Measurements from ENCODE around the gene GGA3. TPM values are rescaled to one million over a fixed set of nuclear protein-coding genes. Genes with fewer than 3 reads are reported as not detected.
A peak's percentile ranks its signal among the peaks of the same experiment; 100 is the strongest.

Gene GGA3
- total RNA-seq, 1 experiment from 2014 or later = 61.6 TPM

DNA sequence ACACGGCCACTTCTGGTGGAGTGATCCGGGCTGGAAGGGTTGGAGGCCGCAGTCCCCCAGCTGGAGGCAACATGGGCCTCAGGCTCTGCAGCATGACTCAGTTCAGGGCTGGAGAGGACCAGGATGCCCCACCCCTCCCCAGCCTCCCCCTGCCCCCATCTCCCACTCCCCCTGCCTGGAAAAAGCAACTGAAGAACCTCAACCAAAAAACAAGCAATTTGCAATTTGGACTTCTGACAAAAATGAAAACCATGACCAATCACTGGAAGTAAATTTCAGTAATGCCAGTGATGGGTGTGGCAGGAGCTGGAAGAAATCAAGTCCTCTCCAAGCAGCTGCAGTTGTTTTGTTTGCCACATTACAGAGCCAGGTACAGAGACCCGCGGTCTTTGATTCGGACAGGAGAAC lies 16.3 kb upstream of the GGA3 start:
- Histone ChIP-seq H3K27me3 (ENCODE audit: control insufficient read depth, insufficient read depth, low read length) (no peaks in the 10 kb centered on the region), H3K4me3 (ENCODE audit: low read depth in 2 of 2, low read length in 2 of 2) (no peak overlapping the region), H3K4me1 (ENCODE audit: control insufficient read depth, insufficient read depth, low read length) (peaks cover 4% of the 10 kb centered on the region; the same call in 1 of the 2 replicates), H3K36me3 (ENCODE audit: control insufficient read depth, insufficient read depth, low read length) (no peaks in the 10 kb centered on the region), H3K9me3 (ENCODE audit: control insufficient read depth, insufficient read depth, low read depth, low read length) (no peaks in the 10 kb centered on the region), H3K27ac (ENCODE audit: low read length) (no peak overlapping the region)
- TF ChIP-seq SIN3A (IDR thresholded peaks at IDR 0.05; ENCODE audit: borderline replicate concordance, insufficient read depth, low read depth, low read length) = no peak
- TF ChIP-seq TCF7L2 (IDR thresholded peaks at IDR 0.05; ENCODE audit: low read depth, low read length) = no peak
- TF ChIP-seq POLR2AphosphoS5 (IDR thresholded peaks at IDR 0.05; ENCODE audit: low read depth, low read length) = no peak
- TF ChIP-seq, protein P1, sequence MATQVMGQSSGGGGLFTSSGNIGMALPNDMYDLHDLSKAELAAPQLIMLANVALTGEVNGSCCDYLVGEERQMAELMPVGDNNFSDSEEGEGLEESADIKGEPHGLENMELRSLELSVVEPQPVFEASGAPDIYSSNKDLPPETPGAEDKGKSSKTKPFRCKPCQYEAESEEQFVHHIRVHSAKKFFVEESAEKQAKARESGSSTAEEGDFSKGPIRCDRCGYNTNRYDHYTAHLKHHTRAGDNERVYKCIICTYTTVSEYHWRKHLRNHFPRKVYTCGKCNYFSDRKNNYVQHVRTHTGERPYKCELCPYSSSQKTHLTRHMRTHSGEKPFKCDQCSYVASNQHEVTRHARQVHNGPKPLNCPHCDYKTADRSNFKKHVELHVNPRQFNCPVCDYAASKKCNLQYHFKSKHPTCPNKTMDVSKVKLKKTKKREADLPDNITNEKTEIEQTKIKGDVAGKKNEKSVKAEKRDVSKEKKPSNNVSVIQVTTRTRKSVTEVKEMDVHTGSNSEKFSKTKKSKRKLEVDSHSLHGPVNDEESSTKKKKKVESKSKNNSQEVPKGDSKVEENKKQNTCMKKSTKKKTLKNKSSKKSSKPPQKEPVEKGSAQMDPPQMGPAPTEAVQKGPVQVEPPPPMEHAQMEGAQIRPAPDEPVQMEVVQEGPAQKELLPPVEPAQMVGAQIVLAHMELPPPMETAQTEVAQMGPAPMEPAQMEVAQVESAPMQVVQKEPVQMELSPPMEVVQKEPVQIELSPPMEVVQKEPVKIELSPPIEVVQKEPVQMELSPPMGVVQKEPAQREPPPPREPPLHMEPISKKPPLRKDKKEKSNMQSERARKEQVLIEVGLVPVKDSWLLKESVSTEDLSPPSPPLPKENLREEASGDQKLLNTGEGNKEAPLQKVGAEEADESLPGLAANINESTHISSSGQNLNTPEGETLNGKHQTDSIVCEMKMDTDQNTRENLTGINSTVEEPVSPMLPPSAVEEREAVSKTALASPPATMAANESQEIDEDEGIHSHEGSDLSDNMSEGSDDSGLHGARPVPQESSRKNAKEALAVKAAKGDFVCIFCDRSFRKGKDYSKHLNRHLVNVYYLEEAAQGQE (IDR thresholded peaks at IDR 0.05; ENCODE audit: insufficient read depth in 1 of 2, low read depth in 2 of 2, low read length in 1 of 2) = no peak
- TF ChIP-seq, protein P2, sequence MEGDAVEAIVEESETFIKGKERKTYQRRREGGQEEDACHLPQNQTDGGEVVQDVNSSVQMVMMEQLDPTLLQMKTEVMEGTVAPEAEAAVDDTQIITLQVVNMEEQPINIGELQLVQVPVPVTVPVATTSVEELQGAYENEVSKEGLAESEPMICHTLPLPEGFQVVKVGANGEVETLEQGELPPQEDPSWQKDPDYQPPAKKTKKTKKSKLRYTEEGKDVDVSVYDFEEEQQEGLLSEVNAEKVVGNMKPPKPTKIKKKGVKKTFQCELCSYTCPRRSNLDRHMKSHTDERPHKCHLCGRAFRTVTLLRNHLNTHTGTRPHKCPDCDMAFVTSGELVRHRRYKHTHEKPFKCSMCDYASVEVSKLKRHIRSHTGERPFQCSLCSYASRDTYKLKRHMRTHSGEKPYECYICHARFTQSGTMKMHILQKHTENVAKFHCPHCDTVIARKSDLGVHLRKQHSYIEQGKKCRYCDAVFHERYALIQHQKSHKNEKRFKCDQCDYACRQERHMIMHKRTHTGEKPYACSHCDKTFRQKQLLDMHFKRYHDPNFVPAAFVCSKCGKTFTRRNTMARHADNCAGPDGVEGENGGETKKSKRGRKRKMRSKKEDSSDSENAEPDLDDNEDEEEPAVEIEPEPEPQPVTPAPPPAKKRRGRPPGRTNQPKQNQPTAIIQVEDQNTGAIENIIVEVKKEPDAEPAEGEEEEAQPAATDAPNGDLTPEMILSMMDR (IDR thresholded peaks at IDR 0.05) = no peak
- ATAC-seq = no peak
- ChIA-PET CTCF (interaction anchor here (0.5 kb wide), 1 partner anchor 130 kb away, joined by 3 read pairs; no protein-coding TSS in a partner anchor), POLR2A (interaction anchor here (0.7 kb wide), 1 partner anchor 241 kb away, joined by 3 read pairs; no protein-coding TSS in a partner anchor)
- BruUV-seq (replicated peaks) = no TSS peak
- intact Hi-C loops (cut with micrococcal nuclease; ENCODE audit: unreplicated experiment) = no loop called here
- in situ Hi-C loops (cut with HindIII; ENCODE audit: low pct_unique_long_range_greater_than_20kb, low sequenced_read_pairs) = no loop called here
- no peak for DNase-seq (ENCODE audit: low read depth, low spot score)

DNA sequence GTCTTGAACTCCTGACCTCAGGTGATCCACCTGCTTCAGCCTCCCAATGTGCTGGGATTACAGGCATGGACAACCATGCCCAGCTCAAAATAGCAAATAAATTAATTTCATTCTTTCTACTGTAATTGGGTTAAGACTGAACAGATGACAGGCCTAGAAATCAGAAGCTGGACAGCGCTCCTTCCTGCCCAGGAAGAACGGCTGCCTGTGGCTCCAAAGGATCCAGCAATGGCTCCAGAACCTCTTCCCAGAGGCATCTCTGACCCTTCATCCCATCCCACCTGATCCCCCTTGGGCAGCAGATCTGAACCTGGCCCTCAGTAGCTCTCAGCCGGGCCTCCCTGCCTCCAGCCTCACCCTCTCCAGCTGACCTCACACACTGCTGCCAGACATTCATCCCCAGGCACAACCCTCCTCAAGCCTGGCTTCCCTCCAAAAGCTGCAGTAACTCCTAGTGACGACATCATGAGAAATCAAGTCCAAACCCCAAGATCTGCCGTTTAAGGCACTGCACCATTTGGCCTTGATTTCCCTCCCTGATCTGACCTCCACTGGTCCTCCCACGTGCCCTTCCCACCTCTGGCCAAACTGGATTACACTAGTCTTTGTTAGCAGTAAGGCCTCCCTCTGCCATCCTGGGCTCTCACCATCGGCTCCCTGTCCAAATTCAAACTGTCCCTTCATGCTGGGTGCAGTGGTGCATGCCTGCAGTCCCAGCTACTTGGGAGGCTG lies 12.7 kb upstream of the GGA3 start:
- Histone ChIP-seq H3K9me3 (ENCODE audit: control insufficient read depth, insufficient read depth, low read depth, low read length) (no peaks in the 10 kb centered on the region), H3K36me3 (ENCODE audit: control insufficient read depth, insufficient read depth, low read length) (no peaks in the 10 kb centered on the region), H3K4me3 (ENCODE audit: low read depth in 2 of 2, low read length in 2 of 2) (no peak overlapping the region), H3K27ac (ENCODE audit: low read length) (no peak overlapping the region), H3K27me3 (ENCODE audit: control insufficient read depth, insufficient read depth, low read length) (no peaks in the 10 kb centered on the region), H3K4me1 (ENCODE audit: control insufficient read depth, insufficient read depth, low read length) (peaks cover 19% of the 10 kb centered on the region)
- TF ChIP-seq, protein P2 (IDR thresholded peaks at IDR 0.05) = no peak
- TF ChIP-seq SIN3A (IDR thresholded peaks at IDR 0.05; ENCODE audit: borderline replicate concordance, insufficient read depth, low read depth, low read length) (no peak), POLR2AphosphoS5 (IDR thresholded peaks at IDR 0.05; ENCODE audit: low read depth, low read length) (0 out of 2 replicates have a peak, but pooled peaks have one; percentile 5), TCF7L2 (IDR thresholded peaks at IDR 0.05; ENCODE audit: low read depth, low read length) (no peak)
- TF ChIP-seq, protein P1 (IDR thresholded peaks at IDR 0.05; ENCODE audit: insufficient read depth in 1 of 2, low read depth in 2 of 2, low read length in 1 of 2) = peak in 1 of 2 experiments; percentile 75; a peak in 3 of 4 replicates
- DNase-seq (ENCODE audit: low read depth, low spot score) = no peak
- in situ Hi-C loops (cut with HindIII; ENCODE audit: low pct_unique_long_range_greater_than_20kb, low sequenced_read_pairs) (no loop called here), intact Hi-C loops (cut with micrococcal nuclease; ENCODE audit: unreplicated experiment) (no loop called here)
- POLR2A ChIA-PET = no interaction called here
- CTCF ChIA-PET = interaction anchor here (0.6 kb wide), 1 partner anchor 133 kb away, joined by 7 read pairs; no protein-coding TSS in a partner anchor
- BruUV-seq (replicated peaks) = no TSS peak
- no peak for ATAC-seq

Measured in Panc1 (cell line).